ENCODE results near the gene NFIB. TPM values are rescaled to one million over a fixed set of nuclear protein-coding genes. Genes with fewer than 3 reads are reported as not detected.

Gene NFIB
- total RNA-seq, 1 experiment from 2014 or later: 12.5 TPM

DNA sequence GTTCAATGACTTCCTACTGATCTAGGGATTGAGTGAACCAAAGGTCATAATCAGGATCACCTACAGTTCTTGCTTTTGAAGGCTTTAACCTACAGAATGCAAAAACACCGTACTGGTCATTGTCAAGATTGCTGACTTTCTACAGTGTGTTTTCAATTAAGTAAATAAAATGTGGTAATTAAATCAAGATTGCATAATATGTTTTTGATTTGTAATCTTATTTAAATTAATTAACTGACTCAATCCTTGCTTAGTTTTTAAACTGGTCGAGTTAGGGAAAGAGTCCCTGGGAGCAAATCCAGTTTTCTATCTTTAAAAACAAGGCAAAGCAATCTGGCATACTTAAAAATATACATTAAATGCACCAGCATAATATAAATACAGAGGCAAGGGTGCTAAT is 125.9 kb downstream of the NFIB start (continued):
- TF ChIP-seq FOXP1 (CRISPR knock-in tag; IDR thresholded peaks at IDR 0.05; ENCODE audit: borderline replicate concordance): no peak
- no peak for TF ChIP-seq CREB1 (CRISPR knock-in tag; IDR thresholded peaks at IDR 0.05)
- no peak for TF ChIP-seq ZNF317 (CRISPR knock-in tag; IDR thresholded peaks at IDR 0.05; ENCODE audit: borderline replicate concordance, low read depth)
- TF ChIP-seq, protein P1, sequence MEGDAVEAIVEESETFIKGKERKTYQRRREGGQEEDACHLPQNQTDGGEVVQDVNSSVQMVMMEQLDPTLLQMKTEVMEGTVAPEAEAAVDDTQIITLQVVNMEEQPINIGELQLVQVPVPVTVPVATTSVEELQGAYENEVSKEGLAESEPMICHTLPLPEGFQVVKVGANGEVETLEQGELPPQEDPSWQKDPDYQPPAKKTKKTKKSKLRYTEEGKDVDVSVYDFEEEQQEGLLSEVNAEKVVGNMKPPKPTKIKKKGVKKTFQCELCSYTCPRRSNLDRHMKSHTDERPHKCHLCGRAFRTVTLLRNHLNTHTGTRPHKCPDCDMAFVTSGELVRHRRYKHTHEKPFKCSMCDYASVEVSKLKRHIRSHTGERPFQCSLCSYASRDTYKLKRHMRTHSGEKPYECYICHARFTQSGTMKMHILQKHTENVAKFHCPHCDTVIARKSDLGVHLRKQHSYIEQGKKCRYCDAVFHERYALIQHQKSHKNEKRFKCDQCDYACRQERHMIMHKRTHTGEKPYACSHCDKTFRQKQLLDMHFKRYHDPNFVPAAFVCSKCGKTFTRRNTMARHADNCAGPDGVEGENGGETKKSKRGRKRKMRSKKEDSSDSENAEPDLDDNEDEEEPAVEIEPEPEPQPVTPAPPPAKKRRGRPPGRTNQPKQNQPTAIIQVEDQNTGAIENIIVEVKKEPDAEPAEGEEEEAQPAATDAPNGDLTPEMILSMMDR (IDR thresholded peaks at IDR 0.05): no peak
- TF ChIP-seq STAT6 (CRISPR knock-in tag; conservative IDR thresholded peaks at IDR 0.05; ENCODE audit: low read depth): no peak
- TF ChIP-seq, protein P2, sequence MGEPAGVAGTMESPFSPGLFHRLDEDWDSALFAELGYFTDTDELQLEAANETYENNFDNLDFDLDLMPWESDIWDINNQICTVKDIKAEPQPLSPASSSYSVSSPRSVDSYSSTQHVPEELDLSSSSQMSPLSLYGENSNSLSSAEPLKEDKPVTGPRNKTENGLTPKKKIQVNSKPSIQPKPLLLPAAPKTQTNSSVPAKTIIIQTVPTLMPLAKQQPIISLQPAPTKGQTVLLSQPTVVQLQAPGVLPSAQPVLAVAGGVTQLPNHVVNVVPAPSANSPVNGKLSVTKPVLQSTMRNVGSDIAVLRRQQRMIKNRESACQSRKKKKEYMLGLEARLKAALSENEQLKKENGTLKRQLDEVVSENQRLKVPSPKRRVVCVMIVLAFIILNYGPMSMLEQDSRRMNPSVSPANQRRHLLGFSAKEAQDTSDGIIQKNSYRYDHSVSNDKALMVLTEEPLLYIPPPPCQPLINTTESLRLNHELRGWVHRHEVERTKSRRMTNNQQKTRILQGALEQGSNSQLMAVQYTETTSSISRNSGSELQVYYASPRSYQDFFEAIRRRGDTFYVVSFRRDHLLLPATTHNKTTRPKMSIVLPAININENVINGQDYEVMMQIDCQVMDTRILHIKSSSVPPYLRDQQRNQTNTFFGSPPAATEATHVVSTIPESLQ (CRISPR knock-in tag; IDR thresholded peaks at IDR 0.05): no peak

DNA sequence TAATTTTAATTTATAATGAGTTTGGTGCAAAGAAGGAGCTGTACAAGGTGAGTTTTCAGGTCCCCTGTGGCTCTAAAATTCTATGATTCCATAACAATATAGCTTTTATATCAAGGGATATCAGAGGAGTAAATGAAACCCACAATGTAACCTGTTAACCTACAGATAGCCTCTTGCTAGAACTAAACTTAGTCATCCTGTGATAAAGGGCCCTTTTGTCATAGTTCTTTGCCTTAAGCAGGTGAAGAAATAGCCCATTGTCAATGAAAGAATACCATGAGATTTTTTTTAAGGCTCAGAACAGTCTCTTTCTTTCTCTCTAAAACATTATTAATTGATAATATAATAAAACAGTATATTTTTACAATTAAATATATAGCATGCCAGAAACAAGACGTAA is 127.8 kb downstream of the NFIB start:
- peaks cover 6% of the 10 kb centered on the region for H3K4me1 Mint-ChIP-seq
- H3K27me3 Mint-ChIP-seq (ENCODE audit: low read depth): no peaks in the 10 kb centered on the region
- H3K4me3 Mint-ChIP-seq: no peak overlapping the region
- ChIA-PET POLR2A (no interaction called here), CTCF (no interaction called here)
- no peaks in the 10 kb centered on the region; the same call in 1 of the 2 replicates for H3K36me3 Mint-ChIP-seq
- TF ChIP-seq IRF2 (CRISPR knock-in tag; IDR thresholded peaks at IDR 0.05; ENCODE audit: borderline replicate concordance, low read depth) (no peak), GRHL2 (CRISPR knock-in tag; IDR thresholded peaks at IDR 0.05; ENCODE audit: insufficient replicate concordance, severe bottlenecking) (no peak), ZNF423 (CRISPR knock-in tag; IDR thresholded peaks at IDR 0.05) (no peak), ZNF317 (CRISPR knock-in tag; IDR thresholded peaks at IDR 0.05; ENCODE audit: borderline replicate concordance, low read depth) (no peak), RELA (CRISPR knock-in tag; IDR thresholded peaks at IDR 0.05; ENCODE audit: borderline replicate concordance) (no peak), TCF7 (CRISPR knock-in tag; IDR thresholded peaks at IDR 0.05; ENCODE audit: low read depth) (no peak), EMX1 (CRISPR knock-in tag; IDR thresholded peaks at IDR 0.05) (no peak)
- TF ChIP-seq, protein P3, sequence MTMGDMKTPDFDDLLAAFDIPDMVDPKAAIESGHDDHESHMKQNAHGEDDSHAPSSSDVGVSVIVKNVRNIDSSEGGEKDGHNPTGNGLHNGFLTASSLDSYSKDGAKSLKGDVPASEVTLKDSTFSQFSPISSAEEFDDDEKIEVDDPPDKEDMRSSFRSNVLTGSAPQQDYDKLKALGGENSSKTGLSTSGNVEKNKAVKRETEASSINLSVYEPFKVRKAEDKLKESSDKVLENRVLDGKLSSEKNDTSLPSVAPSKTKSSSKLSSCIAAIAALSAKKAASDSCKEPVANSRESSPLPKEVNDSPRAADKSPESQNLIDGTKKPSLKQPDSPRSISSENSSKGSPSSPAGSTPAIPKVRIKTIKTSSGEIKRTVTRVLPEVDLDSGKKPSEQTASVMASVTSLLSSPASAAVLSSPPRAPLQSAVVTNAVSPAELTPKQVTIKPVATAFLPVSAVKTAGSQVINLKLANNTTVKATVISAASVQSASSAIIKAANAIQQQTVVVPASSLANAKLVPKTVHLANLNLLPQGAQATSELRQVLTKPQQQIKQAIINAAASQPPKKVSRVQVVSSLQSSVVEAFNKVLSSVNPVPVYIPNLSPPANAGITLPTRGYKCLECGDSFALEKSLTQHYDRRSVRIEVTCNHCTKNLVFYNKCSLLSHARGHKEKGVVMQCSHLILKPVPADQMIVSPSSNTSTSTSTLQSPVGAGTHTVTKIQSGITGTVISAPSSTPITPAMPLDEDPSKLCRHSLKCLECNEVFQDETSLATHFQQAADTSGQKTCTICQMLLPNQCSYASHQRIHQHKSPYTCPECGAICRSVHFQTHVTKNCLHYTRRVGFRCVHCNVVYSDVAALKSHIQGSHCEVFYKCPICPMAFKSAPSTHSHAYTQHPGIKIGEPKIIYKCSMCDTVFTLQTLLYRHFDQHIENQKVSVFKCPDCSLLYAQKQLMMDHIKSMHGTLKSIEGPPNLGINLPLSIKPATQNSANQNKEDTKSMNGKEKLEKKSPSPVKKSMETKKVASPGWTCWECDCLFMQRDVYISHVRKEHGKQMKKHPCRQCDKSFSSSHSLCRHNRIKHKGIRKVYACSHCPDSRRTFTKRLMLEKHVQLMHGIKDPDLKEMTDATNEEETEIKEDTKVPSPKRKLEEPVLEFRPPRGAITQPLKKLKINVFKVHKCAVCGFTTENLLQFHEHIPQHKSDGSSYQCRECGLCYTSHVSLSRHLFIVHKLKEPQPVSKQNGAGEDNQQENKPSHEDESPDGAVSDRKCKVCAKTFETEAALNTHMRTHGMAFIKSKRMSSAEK (CRISPR knock-in tag; IDR thresholded peaks at IDR 0.05; ENCODE audit: borderline replicate concordance): no peak
- TF ChIP-seq, protein P4, sequence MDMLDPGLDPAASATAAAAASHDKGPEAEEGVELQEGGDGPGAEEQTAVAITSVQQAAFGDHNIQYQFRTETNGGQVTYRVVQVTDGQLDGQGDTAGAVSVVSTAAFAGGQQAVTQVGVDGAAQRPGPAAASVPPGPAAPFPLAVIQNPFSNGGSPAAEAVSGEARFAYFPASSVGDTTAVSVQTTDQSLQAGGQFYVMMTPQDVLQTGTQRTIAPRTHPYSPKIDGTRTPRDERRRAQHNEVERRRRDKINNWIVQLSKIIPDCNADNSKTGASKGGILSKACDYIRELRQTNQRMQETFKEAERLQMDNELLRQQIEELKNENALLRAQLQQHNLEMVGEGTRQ (CRISPR knock-in tag; IDR thresholded peaks at IDR 0.05): no peak
- no peak overlapping the region for H3K27ac Mint-ChIP-seq
- ATAC-seq: no peak
- no peak for DNase-seq (ENCODE audit: low spot score)
- peaks cover 4% of the 10 kb centered on the region; the same call in 1 of the 2 replicates for H3K9me3 Mint-ChIP-seq
